Peyer's patch (tissue), 4 donors: ENCODE data around the gene TTC9B. TPM values are rescaled to one million over a fixed set of nuclear protein-coding genes. Genes with fewer than 3 reads are reported as not detected.

Source experiments
- DNase-seq, 3 donors: peaks; one replicate each; pipeline ENCODE4 v3.0.0-alpha.2; 2017 to 2019
- H3K27ac ChIP-seq, 4 donors: fragments of 200-600 bp; sonication (generic); one replicate each; pipeline ENCODE4 v1.5.1; 2016 to 2019
- H3K27me3 ChIP-seq, 2 donors: fragments of 200-600 bp; sonication (generic); one replicate each; pipeline ENCODE4 v1.5.1; 2019
- H3K36me3 ChIP-seq, 3 donors: fragments of 200-600 bp; sonication (generic); one replicate each; pipeline ENCODE4 v1.5.1; 2016 to 2019
- H3K4me1 ChIP-seq, 4 donors: fragments of 200-600 bp; sonication (generic); one replicate each; pipeline ENCODE4 v1.5.1; 2016 to 2019
- H3K4me3 ChIP-seq, 4 donors: fragments of 200-600 bp; sonication (generic); 1 replicate in 3 of 4; 2 replicates in 1 of 4; pipeline ENCODE4 v1.5.1; 2016 to 2019; ENCODE audit warnings: mild to moderate bottlenecking in 1 of 4
- H3K9me3 ChIP-seq, 4 donors: fragments of 200-600 bp; sonication (generic); one replicate each; pipeline ENCODE4 v1.5.1; 2016 to 2019; ENCODE audit warnings: mild to moderate bottlenecking in 1 of 4
- POLR2A ChIP-seq, 2 donors: fragments of 450-650 bp; IDR thresholded peaks; one replicate each; pipeline ENCODE4 v1.5.1; 2017; ENCODE audit warnings: antibody characterized with exemption in 2 of 2, mild to moderate bottlenecking in 2 of 2, moderate library complexity in 2 of 2
- total RNA-seq, 4 donors: library from RNA; depleted of rRNA; stranded (reverse); fragments of >200 nt; gene quantifications; one replicate each; pipeline ENCODE4 v1.1.0, GENCODE V29; 2016
- TF ChIP-seq, protein P1 (sequence below), 6 experiments: fragments of 450-650 bp in 4 of 6; fragments of 200-600 bp in 2 of 6; sonication (generic) in 1 of 6; IDR thresholded peaks; one replicate each; pipeline ENCODE4 v1.5.1; 2017 to 2019; ENCODE audit warnings: antibody characterized with exemption in 6 of 6, mild to moderate bottlenecking in 3 of 6, moderate library complexity in 1 of 6

The TTC9B gene
- total RNA-seq, 4 donors from 2014 or later, result not detected

- no peaks in the 10 kb centered on the region for H3K27me3 ChIP-seq
- no peaks in the 10 kb centered on the region for H3K36me3 ChIP-seq
- peaks cover 0 to 16% (median 8%) of the 10 kb centered on the region in 4 donors for H3K4me1 ChIP-seq
- H3K9me3 ChIP-seq, result no peaks in the 10 kb centered on the region
- H3K4me3 ChIP-seq, result peak overlapping the region in 2 of 4 donors; percentile 1 to 99
- H3K27ac ChIP-seq, result no peak overlapping the region
- DNase-seq, result no peak
- TF ChIP-seq POLR2A (IDR thresholded peaks at IDR 0.05), result no peak
- TF ChIP-seq, protein P1, sequence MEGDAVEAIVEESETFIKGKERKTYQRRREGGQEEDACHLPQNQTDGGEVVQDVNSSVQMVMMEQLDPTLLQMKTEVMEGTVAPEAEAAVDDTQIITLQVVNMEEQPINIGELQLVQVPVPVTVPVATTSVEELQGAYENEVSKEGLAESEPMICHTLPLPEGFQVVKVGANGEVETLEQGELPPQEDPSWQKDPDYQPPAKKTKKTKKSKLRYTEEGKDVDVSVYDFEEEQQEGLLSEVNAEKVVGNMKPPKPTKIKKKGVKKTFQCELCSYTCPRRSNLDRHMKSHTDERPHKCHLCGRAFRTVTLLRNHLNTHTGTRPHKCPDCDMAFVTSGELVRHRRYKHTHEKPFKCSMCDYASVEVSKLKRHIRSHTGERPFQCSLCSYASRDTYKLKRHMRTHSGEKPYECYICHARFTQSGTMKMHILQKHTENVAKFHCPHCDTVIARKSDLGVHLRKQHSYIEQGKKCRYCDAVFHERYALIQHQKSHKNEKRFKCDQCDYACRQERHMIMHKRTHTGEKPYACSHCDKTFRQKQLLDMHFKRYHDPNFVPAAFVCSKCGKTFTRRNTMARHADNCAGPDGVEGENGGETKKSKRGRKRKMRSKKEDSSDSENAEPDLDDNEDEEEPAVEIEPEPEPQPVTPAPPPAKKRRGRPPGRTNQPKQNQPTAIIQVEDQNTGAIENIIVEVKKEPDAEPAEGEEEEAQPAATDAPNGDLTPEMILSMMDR (IDR thresholded peaks at IDR 0.05), result no peak
Measured at GRCh38 chr19:40192758-40193586, 25.2 kb downstream of the TTC9B start.

GRCh38 chr19:40191836-40192646, 26.1 kb downstream of the TTC9B start:
- peak overlapping the region; percentile 97 to 99 (median 99) for H3K4me3 ChIP-seq
- no peaks in the 10 kb centered on the region for H3K9me3 ChIP-seq
- no peaks in the 10 kb centered on the region for H3K27me3 ChIP-seq
- peak overlapping the region in 3 of 4 donors; percentile 91 to 99 (median 94) for H3K27ac ChIP-seq
- peak in 1 of 3 donors; percentile 50 for DNase-seq
- peaks cover 0 to 16% (median 8%) of the 10 kb centered on the region in 4 donors for H3K4me1 ChIP-seq
- TF ChIP-seq POLR2A (IDR thresholded peaks at IDR 0.05), result no peak
- TF ChIP-seq, protein P1 (IDR thresholded peaks at IDR 0.05), result no peak
- H3K36me3 ChIP-seq, result no peaks in the 10 kb centered on the region

DNA sequence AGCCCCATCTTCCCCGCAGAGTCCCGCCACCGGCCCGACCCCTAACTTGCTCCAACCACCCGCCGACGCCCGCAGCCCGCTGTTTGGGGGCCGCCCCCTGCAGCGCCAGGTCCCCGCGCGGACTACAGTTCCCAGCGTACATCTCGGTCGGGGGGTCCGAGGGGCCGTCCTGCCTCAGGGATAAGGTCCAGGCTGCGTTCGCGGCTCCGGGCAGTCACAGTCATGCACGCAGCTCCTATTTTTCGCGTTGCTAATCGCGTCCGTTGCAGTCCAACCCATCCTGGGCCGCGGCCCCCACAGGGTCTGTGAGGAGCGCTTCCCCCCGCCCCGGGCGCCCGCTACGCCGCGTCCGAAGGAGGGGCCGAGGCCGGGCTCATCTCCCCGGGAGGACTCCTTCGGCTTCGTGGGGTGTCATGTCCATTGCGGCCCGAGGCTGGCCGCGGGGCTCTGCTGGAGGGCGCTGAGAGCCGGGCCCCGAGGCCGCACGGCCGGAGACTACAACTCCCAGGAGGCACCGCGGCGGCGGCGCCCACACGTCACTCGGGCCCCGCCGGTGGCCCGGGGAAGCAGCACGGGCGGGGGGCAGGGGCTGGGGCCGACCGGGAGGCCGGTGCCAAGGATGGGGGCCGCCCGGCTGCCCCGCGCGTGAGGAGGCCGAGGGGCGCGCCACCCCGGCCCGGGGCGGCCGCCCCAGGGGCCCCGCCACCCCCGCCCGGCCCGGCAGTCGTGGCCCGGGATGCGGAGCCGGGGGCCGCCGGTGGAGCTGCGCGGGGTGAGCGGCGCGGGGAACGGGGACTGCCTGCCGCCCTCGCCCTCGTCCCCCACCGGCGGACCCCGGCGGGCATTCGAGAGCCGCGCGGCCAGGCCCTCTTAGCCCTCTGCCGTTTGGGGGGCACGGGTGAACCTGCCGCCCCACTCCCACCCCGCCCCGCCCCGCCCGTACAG, 27.0 kb downstream of the TTC9B start, which contains the start of gene MAP3K10:
Gene MAP3K10, plus strand, starts transcription at position 536 of the 945 bp plus-strand sequence. CDS start 606 bp downstream, outside the sequence.
- no peaks in the 10 kb centered on the region for H3K36me3 ChIP-seq
- H3K27ac ChIP-seq, result peak within 1 kb of the TSS; percentile 91 to 99 (median 96)
- DNase-seq, result peak; percentile 71 to 87 (median 83)
- H3K9me3 ChIP-seq, result no peaks in the 10 kb centered on the region
- peaks cover 0 to 16% (median 8%) of the 10 kb centered on the region in 4 donors for H3K4me1 ChIP-seq
- TF ChIP-seq POLR2A (IDR thresholded peaks at IDR 0.05), result peak in 1 of 2 donors; percentile 23
- TF ChIP-seq, protein P1 (IDR thresholded peaks at IDR 0.05), result peak in 1 of 6 experiments; percentile 2
- H3K4me3 ChIP-seq, result peak within 1 kb of the TSS; percentile 97 to 99 (median 99)
- H3K27me3 ChIP-seq, result no peaks in the 10 kb centered on the region

DNA sequence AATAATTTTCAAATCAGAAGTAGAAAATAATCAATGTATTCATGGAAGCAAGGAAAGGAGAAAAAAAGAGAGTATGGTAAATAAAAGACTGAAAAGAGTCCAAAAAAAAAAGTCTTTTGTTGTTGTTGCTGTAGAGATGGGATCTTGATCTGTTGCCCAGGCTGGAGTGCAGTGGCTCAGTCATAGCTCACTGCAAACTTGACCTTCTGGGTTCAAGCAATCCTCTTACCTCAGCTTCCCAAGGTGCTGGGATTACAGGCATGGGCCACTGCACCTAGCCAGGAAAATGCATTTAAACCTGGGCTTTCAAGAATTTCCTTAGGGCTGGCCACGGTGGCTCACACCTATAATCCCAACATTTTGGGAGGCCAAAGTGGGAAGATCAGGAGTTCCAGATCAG, 33.9 kb downstream of the TTC9B start:
- H3K27me3 ChIP-seq, result no peaks in the 10 kb centered on the region
- no peak overlapping the region for H3K27ac ChIP-seq

More for the DNA sequence above, 33.9 kb downstream of the TTC9B start:
- no peaks in the 10 kb centered on the region for H3K4me1 ChIP-seq
- H3K4me3 ChIP-seq, result no peak overlapping the region
- no peak for DNase-seq
- H3K36me3 ChIP-seq, result no peaks in the 10 kb centered on the region
- TF ChIP-seq, protein P1 (IDR thresholded peaks at IDR 0.05), result no peak
- no peaks in the 10 kb centered on the region for H3K9me3 ChIP-seq
